ENCODE data around the gene CADM4.
"Not testable (repeated sequence)": the region's sequence is repeated elsewhere in the genome, so short reads cannot be mapped to it uniquely, and the experiment has no call there.

The CADM4 gene

GRCh38 chr19:43639519-43640423, at the start of gene CADM4:
Gene CADM4 (minus strand): TSS chr19:43639850. CDS start chr19:43639790, 60 bp downstream.
- peak; percentile 49 for DNase-seq

GRCh38 chr19:43688059-43688701, 48.5 kb upstream of the CADM4 start:
- DNase-seq, result no peak

GRCh38 chr19:43687660-43687997, 48.0 kb upstream of the CADM4 start:
- DNase-seq, result no peak

- no peak for DNase-seq
Observed at GRCh38 chr19:43684326-43684725, 44.7 kb upstream of the CADM4 start.

- DNase-seq, result no peak
Observed at GRCh38 chr19:43683905-43684304, 44.3 kb upstream of the CADM4 start.

- DNase-seq, result no peak
Observed at GRCh38 chr19:43682824-43683661, 43.4 kb upstream of the CADM4 start.

GRCh38 chr19:43682269-43682668, 42.6 kb upstream of the CADM4 start:
- not testable (repeated sequence) for DNase-seq

GRCh38 chr19:43681821-43682220, 42.2 kb upstream of the CADM4 start:
- DNase-seq, result no peak

- DNase-seq, result no peak
Observed at GRCh38 chr19:43678512-43679261, 39.0 kb upstream of the CADM4 start.

- DNase-seq, result no peak
Observed at GRCh38 chr19:43675906-43676305, 36.3 kb upstream of the CADM4 start.

- no peak for DNase-seq
Observed at GRCh38 chr19:43675269-43675879, 35.7 kb upstream of the CADM4 start.

GRCh38 chr19:43674596-43674995, 34.9 kb upstream of the CADM4 start:
- DNase-seq, result no peak

GRCh38 chr19:43674183-43674582, 34.5 kb upstream of the CADM4 start:
- DNase-seq, result no peak

GRCh38 chr19:43673637-43674036, 34.0 kb upstream of the CADM4 start:
- no peak for DNase-seq

- no peak for DNase-seq
Observed at GRCh38 chr19:43672061-43672679, 32.5 kb upstream of the CADM4 start.

- DNase-seq, result peak; percentile 97
Observed at GRCh38 chr19:43668406-43669109, 28.9 kb upstream of the CADM4 start.

GRCh38 chr19:43667876-43668405, 28.3 kb upstream of the CADM4 start:
- DNase-seq, result no peak

- DNase-seq, result no peak
Observed at GRCh38 chr19:43667126-43667875, 27.7 kb upstream of the CADM4 start.

- DNase-seq, result peak; percentile 33
Observed at GRCh38 chr19:43664018-43664417, 24.4 kb upstream of the CADM4 start.

- DNase-seq, result no peak
Observed at GRCh38 chr19:43662487-43662886, 22.8 kb upstream of the CADM4 start.

Data from activated CD4-positive, alpha-beta T cell treated with anti-CD3 and anti-CD28 coated beads, Interleukin-2, amount 50 U/mL, for 1 hour (primary cell).